Stimulated activated CD8-positive, alpha-beta memory T cell treated with anti-CD3 and anti-CD28 coated beads, Interleukin-12 subunit alpha, Interleukin-12 subunit beta, amount 100 ng/mL, for 1 hour (primary cell): ENCODE measurements around the gene ANTXRL.
A peak's percentile ranks its signal among the peaks of the same experiment; 100 is the strongest.
"Not testable (repeated sequence)": the region's sequence is repeated elsewhere in the genome, so short reads cannot be mapped to it uniquely, and the experiment has no call there.

ENCODE experiments used
- DNase-seq: peaks from one replicate; pipeline ENCODE4 v3.0.0-alpha.2; 2020; ENCODE audit warnings: low read depth

The ANTXRL gene

DNA sequence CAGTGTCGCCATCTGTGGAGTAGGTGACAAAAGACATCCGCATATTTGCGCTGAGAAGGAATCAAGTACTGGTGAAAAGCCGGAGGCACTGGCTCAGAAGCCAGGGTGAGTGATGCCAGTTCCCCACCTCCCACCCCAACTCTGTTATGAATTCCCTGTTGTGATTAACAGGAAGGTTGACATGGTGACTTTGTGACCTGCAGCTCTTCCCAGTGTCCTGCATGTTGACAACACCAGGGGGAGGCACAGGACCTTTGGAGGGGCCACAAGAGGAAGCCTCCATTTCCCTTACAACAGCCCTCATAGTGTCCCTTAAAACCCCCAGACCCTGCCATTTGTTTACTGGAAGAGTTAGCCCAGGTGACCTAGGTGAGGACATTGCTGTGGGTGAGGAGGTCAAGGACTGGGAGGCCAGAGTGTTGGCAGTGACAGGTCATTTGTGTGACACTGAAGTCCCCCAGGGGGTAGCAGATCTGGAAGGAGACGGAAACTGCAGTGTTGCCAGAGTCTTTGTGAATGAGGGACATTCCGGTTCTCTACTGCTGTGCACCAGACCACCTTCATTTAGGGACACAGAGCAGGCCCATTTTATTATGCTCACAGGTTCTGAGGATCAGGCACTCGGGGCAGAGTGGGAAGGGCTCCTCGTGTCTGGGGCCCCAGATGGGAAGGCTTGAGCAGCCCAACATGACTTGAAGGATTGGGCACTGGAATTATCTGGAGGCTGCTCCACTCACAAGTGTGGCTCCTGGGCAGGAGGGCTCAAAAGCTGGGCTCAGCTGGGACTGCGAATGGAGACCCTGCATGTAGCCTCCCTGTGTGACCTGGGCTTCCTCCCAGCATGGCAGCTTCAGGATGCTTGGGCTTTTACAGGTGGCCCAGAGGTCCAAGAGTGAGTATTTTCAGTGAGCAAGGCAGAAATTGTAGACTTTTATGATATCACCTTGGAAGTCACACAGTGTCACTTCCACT, 13.0 kb upstream of the ANTXRL start:
- no peak for DNase-seq

DNA sequence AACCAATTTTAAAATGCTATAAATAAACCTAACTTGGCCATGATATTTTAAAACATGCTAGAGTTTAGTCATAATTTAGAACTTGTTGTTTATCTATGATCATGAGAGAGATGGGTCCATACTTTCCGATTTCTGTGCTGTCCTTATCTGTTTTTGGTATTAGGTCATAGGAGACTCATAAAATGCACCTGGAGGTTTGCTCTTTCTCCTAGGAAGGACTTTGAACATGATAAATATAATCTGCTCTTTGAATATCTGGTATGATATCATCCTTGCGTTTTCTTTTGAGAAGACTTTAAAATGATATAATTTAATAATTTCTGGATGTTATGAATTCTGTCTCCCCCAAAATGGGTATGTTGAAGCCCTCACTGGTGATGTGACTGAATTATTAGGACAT, 9.0 kb upstream of the ANTXRL start:
- DNase-seq: no peak

DNA sequence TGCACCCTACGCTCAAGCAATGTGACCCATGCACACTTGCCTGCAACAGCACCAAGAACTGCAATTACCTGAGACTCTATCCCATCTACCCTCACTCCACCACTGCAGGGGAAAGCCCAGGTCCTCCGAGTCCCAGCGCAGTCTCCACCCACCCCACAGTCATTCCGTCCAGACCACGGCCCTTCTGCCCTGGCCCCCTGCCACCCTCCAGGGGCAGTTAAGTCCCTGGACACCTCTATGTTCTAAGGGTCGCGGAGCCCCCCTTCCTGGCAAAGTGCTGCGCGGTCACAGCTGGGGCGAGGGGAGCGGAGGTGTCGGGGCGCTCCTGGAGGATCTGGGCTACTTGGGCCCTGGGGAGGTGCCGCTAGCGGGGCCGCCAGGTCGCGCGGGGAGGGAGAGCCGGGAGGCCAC, 4.4 kb upstream of the ANTXRL start:
- not testable (repeated sequence) for DNase-seq

DNA sequence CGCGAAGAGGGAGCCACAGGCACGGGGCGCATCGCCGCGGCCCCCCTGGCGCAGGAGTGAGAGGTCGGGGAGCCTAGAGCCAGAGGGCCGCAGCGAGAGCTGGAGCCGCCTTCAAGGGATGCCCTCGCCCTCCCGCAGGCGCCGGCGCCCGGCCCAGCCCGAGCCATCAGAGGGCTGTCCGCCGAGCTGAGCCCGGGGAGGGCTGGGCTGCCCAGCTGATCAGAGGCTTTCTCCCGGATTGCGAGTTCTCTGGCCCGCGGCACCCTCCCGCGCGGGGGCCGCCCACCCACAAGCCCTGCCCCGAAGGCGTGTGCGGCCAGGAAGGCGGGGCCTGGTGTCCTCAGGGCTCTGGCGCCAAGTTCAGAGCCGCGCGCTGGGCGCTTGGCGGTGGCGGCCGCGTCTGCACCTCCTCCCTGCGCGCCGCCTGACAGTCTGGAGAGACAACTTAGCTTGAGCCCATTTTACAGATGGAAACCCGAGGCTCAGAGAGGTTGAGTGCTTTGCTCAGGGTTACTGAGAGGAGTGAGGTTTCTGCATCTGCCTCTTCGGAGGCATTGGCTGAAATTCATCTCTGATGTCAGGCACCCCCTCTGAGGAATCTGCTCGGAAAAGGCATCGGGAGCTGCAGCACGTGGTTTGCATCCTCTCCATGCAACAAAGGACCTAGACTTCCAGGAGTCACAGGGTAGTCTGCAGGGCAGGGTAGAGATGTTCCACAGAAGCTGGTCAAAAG, 3.8 kb upstream of the ANTXRL start:
- DNase-seq: peak; percentile 42

DNA sequence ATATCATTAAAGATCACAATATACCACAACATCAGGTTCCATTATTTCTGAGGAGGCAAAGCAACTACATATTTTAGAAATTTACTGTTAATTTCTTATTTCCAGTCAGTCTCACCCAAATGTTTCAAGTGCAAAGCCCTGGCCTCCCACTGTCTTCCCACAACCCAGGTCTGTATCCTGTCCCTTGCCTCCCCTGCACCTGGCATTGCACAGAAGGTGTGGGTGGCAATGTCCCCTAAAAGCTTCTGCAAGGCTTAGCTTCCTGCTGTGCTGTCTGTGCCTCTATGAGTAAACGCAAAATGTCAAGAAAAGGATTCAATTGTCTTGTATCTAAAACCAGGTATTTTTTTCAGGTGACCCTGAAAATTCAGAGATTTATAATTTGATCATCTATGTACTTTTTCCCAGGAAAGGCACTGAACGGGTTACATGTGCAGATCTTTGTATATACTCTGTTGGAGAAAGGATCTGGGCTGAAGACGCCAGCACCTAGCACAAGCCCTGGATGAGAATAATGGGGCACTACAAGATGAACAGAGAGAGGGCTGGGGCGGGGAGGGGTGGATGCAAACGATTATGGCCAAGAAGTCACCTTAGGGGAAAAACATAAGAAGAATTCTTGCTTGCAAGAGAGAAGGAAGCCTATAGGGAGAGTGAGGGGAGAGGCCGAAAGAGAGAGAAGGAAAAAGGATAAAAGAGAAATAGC, 3.1 kb upstream of the ANTXRL start:
- DNase-seq: no peak

DNA sequence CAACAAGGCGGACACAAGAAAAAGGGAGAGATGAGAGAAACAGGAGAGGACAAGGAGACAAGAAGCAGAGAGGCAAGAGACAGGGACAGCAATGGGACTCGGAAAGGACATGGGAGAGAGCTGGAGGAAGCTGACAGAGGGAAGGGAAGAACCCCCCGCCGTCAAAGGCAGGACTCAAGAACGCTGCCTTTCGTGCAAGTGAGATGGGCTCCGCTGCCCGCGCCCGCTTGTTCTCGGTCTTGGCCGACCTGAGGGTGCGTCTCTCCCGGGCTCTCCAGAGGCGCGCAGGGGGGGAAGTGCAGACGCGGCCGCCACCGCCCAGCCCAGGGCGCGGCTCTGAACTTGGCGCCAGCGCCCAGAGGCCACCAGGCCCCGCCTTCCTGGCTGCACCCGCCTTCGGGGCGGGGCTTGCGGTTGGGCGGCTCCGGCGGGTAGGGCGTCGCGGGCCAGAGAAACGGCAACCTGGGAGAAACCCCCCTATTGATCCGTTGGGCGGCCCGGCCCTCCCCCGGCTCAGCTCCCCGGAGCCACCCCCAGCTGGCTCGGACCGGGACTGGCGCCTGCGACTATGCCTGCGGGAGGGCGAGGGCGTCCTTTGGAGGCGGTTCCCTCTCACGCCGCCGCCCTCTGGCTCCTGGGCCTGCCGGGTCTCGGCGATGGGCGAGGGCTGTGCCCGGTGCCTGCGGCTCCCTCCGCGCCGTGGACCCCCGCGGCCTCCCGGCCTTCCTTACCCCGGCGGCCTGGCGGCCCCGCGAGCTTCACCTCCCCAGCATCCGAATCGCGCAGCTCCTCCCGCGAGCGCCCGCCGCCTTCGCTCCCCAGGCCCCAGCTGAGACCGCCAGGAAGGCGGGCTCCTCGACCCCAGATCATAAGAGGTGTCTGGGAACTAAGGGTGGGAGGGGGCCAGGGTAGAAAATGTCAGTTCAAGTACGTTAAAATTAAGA, 2.2 kb upstream of the ANTXRL start:
- peak; percentile 37 for DNase-seq

DNA sequence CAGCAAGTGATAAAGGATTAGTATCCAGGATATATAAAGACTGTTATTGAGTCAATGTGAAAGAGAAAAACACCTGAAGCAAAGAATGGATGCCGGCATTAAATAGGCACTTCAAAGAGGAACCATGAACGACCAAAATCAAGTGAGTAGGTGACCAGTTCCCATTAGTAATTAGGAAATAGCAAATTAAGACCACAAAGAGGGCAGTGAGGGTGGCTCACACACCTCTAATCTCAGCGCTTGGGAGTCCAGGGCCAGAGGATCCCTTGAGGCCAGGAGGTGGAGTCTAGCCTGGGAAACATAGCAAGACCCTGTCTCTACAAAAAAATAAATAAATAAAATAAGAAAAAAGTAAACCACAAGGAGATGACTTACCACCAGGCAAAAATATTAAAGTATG, 1.5 kb upstream of the ANTXRL start:
- no peak for DNase-seq

DNA sequence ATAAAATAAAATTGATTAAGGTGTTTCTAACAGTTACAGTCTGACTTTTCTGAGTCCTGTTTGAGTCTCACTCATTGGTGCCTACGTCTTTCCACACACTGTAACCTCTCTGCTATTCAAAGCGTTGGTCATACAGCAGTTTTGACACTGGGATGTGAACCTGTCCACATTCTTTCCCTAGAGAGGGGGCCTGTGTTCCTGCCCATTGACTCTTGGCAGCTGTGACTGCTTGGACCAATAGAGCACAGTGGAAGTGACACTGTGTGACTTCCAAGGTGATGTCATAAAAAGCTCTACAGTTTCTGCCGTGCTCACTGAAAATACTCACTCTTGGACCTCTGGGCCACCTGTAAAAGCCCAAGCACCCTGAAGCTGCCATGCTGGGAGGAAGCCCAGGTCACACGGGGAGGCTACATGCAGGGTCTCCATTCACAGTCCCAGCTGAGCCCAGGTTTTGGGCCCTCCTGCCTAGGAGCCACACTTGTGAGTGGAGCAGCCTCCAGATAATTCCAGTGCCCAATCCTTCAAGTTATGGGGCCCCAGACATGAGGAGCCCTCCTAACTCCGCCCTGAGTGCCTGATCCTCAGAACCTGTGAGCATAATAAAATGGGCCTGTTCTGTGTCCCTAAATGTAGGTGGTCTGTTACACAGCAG, 704 bp upstream of the ANTXRL start:
- DNase-seq: no peak

DNA sequence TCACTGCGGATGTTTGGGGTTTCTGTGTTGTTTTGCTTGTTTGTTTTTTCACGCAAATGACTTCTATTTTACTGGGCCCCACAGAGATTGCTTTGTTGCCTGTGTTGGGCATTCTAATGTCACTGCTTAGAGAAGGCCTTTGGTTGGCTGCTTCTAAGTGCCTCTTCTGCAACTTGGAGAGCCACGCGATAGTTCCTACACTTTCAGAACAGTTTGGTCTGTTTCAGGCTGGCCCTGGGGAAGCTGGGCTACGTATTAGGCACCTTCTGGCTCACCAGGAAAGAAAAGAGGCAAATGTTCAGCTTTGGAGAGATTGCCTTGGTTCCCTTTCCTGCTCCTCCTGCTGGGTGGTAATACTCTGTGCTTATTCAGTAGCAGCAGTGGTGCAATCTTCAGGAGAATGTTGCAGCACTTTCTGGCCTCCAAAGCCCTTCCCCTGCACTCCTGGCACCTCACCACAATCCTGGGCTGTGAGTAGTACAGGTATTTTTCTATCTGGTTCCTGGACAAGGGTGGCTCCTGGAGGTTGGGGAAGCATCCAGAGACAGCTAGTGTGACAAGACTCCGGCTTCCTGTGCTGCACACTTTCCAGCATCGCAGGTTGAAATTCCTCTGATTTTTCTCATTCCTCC, 1.2 kb downstream of the ANTXRL start:
- DNase-seq: no peak

DNA sequence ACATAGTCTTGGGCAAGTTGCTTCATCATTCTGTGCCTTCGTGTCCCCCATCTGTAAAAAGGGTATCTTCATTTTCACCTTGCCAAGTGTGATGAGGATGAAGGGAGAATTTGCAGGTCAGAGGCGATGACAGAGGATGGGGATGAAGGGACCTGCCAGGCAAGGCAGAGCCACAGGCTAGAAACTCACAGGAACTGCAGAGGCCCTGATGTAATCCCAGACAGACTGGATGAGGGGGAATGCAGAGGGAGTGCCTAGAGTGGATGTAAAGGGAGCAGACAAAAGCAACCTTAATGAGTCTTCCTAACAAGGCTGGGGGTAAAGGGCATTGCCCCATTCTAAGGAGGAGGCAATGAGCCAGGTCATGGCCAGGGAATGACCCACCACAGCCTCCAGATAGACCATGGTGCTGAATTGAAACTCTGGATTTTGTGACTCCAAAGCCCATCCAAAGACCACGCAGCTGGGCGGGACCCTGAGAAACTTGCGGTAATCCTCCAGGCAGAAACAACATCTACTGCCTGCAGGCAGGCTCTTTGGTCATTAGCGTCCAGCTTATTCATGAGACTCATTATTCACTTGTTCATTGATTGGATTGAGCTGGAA, 1.9 kb downstream of the ANTXRL start:
- DNase-seq: no peak

DNA sequence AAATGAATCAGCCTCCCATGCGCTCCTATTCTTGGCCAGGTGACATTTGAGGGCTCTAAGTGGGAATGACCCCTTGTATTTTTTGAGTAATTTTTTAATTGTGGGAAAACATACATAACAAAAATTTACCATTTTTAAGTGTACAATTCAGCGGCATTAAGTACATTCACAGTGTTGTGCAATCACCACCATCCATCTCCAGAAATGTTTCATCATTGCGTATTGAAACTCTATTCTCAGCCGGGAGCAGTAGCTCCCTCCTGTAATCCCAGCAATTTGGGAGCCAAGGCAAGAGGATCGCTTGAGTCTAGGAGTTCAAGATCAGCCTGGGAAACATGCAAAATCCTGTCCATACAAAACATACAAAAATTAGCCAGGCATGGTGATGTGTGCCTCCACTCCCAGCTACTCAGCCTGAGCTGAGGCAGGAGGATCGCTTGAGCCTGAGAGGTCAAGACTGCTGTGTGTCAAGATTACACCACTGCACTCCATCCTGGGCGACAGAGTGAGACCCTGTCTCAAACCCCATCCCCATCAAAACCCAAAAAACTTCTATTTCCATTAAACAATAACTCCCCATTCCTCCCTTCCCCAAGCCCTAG, 2.5 kb downstream of the ANTXRL start:
- no peak for DNase-seq

DNA sequence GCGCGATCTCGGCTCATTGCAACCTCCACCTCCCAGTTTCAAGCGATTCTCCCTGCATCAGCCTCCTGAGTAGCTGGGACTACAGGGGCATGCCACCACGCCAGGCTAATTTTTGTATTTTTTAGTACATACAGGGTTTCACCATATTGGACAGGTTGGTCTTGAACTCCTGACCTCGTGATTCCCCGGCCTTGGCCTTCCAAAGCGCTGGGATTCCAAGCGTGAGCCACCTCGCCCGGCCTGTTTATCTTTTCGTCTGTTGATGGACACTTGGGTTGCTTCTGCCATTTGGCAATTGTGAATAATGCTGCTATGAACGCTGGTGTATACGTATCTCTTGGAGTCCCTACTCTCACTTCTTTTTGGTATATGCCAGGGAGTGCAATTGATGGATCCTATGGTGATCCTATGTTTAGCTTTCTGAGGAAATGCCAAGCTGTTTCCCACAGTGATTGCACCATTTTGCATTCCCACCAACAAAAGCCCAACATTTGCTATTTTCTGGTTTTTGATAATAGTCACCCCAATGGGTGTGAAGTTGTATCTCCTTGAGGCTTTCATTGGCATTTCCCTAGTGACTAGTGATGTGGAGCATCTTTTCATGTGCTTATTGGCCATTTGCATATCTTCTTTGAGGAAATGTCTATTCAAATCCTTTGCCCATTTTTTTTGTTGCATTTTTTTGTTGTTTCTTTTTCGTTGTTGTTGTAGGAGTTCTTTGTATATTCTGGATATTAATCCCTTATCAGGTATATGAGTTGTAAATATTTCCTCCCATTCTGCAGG, 3.5 kb downstream of the ANTXRL start:
- no peak for DNase-seq

DNA sequence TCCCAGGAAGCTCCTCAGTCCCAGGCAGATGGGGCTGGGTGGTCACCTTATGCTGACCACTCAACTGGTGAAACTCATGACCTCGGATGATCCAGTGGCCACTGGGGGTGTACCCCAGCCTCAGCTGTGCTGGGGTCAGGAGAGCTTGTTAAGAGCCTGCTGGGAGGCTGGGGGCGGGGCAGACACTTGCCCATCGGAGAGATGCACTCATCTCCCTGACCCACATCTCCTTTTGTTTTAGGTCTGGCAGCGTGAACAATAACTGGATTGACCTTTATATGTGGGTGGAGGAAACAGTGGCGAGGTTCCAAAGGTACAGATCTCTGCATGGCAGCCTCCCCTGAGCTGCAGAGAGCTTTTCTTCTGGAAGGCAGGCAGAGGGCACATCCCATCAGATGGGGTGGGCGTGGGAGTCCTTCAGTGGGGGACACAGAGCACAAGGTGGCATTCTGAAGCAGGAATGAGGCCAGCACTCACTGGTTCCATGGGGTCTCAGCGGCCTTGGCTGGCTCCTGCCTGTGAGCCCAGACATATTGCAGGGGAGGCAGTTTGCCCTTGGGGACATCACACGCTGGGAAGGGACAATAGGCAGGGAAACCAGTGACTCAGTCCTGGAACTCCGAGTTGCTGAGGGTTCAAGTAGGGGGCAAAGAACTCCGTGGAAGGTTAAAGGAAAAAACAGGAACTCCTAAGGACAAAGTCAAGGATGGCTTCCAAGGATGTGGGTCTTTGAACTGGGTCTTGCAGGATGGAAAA, 5.2 kb downstream of the ANTXRL start:
- no peak for DNase-seq

DNA sequence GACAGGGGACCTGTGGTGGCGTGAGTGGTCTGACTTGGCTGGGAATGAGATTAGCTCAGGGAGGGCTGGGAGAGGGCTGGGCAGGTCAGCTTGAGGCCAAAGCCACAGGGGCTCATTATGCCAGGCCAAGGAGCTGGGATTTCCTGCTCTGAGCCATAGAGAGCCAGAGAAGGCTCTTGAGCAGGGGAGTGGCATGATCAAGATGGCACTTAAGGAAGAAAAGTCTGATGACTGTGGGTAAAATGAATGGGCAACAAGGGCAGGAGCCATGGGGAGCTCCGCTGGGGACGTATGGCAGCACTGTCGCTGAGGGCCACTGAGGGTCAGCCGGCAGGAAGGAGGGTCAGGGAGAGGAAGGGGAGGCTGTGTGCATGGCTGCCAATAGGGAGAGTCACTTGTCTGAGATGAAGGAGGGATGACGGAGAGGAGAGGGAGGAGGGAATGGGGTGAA, 5.8 kb downstream of the ANTXRL start:
- no peak for DNase-seq

DNA sequence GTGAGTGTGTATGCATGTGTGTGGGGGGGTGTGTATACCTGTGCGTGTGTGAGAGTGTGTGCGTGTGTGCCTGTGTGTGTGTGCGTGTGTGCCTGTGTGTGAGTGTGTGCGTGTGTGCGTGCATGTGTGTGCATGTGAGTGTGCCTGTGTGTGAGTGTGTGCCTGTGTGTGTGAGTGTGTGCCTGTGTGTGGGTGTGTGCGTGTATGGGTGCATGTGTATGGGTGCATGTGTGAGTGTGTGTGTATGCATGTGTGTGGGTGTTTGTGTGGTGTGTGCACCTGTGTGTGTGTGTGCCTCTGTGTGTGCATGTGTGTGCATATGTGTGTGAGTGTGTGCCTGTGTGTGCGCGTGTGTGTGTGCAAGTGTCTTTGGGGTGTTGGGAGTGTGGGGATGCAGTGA, 6.4 kb downstream of the ANTXRL start:
- DNase-seq: no peak

DNA sequence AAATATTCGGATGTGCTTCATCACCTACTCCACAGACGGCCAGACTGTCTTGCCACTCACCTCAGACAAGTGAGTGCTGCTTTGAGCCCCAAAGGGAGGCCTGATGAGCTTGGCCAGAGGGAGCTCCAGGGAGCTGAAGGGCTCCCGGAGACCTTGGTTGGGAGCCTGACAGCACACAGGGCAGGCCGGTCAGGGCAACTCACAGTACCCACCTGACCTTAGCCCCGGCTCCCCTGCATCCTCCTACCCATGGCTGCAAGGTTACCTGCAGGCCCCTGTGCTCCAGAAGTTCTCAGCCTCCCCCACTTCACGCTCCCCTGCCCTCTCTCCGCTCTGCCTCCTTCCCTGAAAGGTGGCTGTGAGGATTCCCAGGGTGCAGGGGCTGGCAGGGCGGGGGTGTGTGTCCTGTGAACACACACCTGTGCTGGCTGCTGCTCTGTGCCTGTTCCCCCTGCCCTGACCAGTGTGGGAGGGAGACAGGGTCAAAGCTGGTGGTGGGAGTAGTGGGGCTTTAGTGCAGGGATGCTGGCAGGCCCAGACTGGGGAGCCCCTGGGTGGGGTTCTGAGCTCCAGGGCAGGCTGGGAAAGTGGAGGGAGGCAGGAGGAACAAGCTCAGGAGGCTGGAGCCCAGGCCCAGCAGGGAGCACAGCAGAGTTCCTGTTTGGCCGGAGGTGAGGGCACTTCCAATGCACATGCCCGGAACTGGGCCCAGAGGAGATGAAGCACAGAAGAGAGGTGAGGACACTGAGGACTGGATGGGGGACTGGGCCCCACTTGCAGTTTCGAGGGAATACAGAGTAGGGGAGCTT, 7.2 kb downstream of the ANTXRL start:
- DNase-seq: no peak

DNA sequence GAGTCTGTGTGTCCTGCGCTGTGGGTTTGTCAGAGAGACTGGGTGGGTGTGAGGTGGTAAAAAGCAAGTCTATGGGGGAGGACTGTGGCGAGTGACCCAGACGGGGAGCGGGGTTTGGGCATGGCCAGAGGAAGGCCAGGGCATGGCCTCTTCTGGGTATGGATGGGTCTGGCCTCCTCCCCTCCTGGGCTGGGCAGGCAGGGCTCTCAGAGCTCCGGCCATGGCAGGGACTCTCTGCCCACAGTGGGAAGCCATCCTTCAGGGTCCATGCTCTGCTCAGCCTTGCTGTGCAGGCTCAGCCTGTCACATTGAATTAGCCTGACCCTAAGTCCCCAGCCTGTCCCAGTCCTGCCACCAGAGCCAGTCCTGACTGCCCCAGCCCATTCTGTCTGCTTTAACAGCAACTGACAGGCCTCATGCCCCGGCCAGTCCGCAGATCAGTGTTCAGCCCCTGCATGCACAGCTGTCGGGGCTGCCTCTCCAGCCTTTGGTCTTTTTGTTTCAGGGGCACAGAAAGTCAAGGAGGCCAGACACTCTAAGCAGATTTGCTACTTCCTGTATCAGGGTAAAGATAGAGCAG, 7.9 kb downstream of the ANTXRL start:
- DNase-seq: no peak
